Ishikawa (cell line): ENCODE data around the gene CNOT1.

Experiments used
- CREB1 ChIP-seq: IDR thresholded peaks from 2 replicates; pipeline ENCODE4 v1.6.1; 2012; ENCODE audit warnings: low read depth
- EGR1 ChIP-seq: IDR thresholded peaks from 2 replicates; pipeline ENCODE4 v1.6.1; 2012
- EP300 ChIP-seq: IDR thresholded peaks from 2 replicates; pipeline ENCODE4 v1.6.1; 2012; ENCODE audit warnings: borderline replicate concordance
- FOXM1 ChIP-seq: IDR thresholded peaks from 2 replicates; pipeline ENCODE4 v1.6.1; 2012; ENCODE audit warnings: low read depth, borderline replicate concordance
- NFIC ChIP-seq: IDR thresholded peaks from 2 replicates; pipeline ENCODE4 v1.6.1; 2012
- RAD21 ChIP-seq: IDR thresholded peaks from 2 replicates; pipeline ENCODE4 v1.6.1; 2012; ENCODE audit warnings: low read depth
- TAF1 ChIP-seq: IDR thresholded peaks from 2 replicates; pipeline ENCODE4 v1.6.1; 2012; ENCODE audit warnings: low read depth, mild to moderate bottlenecking
- TEAD4 ChIP-seq: IDR thresholded peaks from 2 replicates; pipeline ENCODE4 v1.6.1; 2012
- YY1 ChIP-seq: IDR thresholded peaks from 2 replicates; pipeline ENCODE4 v1.6.1; 2012; ENCODE audit warnings: low read depth
- ZBTB7A ChIP-seq: IDR thresholded peaks from 2 replicates; pipeline ENCODE4 v1.6.1; 2012; ENCODE audit warnings: low read depth
- TF ChIP-seq, protein P1 (sequence below): IDR thresholded peaks from 2 replicates; pipeline ENCODE4 v1.6.1; 2012
- TF ChIP-seq, protein P2 (sequence below): IDR thresholded peaks from 2 replicates; pipeline ENCODE4 v1.6.1; 2012
- TF ChIP-seq, protein P3 (sequence below): IDR thresholded peaks from 2 replicates; pipeline ENCODE4 v1.6.1; 2012; ENCODE audit warnings: low read depth, mild to moderate bottlenecking

CNOT1 gene

DNA sequence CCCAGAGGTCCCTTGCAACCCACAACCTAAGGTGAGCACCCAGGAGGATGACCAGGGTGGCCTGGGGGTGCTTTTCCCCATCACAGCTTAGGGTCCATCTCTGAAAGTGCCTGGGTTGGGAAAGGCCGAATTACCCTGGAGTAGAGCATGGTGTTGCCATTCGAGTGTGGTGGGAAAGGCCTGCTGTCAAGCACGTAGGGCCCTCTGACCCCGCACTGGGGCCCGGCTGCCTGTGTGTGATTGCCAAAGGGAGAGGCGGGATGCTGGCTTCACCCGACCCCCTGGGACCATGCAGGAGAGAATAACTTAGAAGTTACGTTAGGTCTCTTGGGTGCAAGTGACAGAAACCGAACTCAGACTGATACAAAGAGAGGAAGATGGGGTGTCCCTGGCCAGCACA lies 157.4 kb downstream of the CNOT1 start:
- TF ChIP-seq, protein P1, sequence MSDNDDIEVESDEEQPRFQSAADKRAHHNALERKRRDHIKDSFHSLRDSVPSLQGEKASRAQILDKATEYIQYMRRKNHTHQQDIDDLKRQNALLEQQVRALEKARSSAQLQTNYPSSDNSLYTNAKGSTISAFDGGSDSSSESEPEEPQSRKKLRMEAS: no peak
- TF ChIP-seq, protein P2, sequence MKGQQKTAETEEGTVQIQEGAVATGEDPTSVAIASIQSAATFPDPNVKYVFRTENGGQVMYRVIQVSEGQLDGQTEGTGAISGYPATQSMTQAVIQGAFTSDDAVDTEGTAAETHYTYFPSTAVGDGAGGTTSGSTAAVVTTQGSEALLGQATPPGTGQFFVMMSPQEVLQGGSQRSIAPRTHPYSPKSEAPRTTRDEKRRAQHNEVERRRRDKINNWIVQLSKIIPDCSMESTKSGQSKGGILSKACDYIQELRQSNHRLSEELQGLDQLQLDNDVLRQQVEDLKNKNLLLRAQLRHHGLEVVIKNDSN: no peak
- no peak for TF ChIP-seq RAD21
- TF ChIP-seq EGR1: no peak
- no peak for TF ChIP-seq FOXM1
- TF ChIP-seq, protein P3, sequence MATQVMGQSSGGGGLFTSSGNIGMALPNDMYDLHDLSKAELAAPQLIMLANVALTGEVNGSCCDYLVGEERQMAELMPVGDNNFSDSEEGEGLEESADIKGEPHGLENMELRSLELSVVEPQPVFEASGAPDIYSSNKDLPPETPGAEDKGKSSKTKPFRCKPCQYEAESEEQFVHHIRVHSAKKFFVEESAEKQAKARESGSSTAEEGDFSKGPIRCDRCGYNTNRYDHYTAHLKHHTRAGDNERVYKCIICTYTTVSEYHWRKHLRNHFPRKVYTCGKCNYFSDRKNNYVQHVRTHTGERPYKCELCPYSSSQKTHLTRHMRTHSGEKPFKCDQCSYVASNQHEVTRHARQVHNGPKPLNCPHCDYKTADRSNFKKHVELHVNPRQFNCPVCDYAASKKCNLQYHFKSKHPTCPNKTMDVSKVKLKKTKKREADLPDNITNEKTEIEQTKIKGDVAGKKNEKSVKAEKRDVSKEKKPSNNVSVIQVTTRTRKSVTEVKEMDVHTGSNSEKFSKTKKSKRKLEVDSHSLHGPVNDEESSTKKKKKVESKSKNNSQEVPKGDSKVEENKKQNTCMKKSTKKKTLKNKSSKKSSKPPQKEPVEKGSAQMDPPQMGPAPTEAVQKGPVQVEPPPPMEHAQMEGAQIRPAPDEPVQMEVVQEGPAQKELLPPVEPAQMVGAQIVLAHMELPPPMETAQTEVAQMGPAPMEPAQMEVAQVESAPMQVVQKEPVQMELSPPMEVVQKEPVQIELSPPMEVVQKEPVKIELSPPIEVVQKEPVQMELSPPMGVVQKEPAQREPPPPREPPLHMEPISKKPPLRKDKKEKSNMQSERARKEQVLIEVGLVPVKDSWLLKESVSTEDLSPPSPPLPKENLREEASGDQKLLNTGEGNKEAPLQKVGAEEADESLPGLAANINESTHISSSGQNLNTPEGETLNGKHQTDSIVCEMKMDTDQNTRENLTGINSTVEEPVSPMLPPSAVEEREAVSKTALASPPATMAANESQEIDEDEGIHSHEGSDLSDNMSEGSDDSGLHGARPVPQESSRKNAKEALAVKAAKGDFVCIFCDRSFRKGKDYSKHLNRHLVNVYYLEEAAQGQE: no peak

DNA sequence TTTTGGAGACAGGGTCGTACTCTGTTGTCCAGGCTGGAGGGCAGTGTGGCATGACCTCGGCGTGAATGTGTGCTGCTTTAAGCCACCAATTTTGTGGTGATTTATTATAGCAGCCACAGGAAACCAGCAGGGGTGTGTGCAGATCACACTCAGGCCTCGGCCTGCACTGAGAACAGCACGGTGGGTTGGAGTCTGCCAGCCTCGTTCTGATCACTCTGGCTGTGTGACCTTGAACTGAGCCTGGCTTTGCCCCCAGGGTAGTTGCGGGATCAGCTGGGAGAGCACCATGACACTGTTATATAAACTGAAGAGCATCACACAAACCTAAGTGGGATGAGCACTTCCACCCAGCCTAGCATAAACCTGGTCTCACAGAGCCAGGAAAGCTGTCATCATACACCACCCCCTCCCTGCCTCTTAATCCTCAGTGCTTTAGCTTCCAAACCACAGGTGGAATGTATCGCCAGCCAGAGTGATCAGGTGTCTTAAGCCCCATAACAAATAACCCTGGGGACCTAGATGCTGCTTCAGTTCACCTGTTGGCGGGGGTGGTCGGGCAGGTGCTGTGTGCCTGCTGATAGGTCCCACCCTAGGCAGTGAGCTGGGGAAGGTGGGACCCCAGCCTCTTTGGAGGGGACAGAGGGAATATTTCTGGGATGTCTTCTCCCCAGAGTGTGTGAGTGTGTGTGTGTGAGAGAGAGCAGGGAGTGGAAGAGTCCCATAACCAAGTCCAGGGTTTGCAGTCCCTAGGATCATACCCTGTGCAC lies 158.2 kb downstream of the CNOT1 start:
- TF ChIP-seq EP300: no peak
- TF ChIP-seq, protein P3: no peak
- no peak for TF ChIP-seq FOXM1
- TF ChIP-seq, protein P2: no peak
- no peak for TF ChIP-seq TAF1
- TF ChIP-seq RAD21: no peak
- no peak for TF ChIP-seq TEAD4
- no peak for TF ChIP-seq ZBTB7A
- no peak for TF ChIP-seq YY1
- TF ChIP-seq NFIC: no peak
- TF ChIP-seq EGR1: no peak
- no peak for TF ChIP-seq CREB1
- TF ChIP-seq, protein P1: no peak
